ENCODE results near the gene AAR2. TPM values are rescaled to one million over a fixed set of nuclear protein-coding genes. Genes with fewer than 3 reads are reported as not detected.

The AAR2 gene
- total RNA-seq, 2 donors from 2014 or later: 16.3 to 19.4 TPM

DNA sequence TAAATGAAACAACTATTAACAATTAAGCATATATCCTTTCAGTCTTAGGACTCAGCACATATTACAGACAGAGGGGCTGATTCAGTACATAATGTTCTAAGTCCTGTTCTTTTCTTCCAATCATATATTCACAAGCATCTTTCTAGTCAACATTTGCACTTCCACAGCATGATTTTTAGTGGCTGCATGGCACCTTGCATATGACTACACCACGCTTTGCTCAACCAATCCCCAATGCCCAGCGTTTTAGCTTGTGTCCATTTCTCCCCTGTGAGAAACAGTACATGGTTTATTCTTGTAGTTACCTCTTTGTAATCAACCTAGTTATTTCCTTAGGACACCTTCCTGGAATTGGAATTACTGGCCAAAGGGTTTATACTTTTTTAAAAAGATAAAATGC, 33.2 kb downstream of the AAR2 start:
- Histone ChIP-seq H3K4me3 (no peak overlapping the region), H3K36me3 (replicated peaks in 1 of 2; ENCODE audit: insufficient read depth in 1 of 2, low read depth in 2 of 2) (no peaks in the 10 kb centered on the region), H3K27me3 (no peaks in the 10 kb centered on the region), H3K9me3 (no peaks in the 10 kb centered on the region), H3K27ac (no peak overlapping the region), H3K4me1 (no peaks in the 10 kb centered on the region)
- ATAC-seq: no peak
- 59 to 62% methylated on average over 2 of the region's 2 CpGs for WGBS, 2 donors
- TF ChIP-seq, protein P1, sequence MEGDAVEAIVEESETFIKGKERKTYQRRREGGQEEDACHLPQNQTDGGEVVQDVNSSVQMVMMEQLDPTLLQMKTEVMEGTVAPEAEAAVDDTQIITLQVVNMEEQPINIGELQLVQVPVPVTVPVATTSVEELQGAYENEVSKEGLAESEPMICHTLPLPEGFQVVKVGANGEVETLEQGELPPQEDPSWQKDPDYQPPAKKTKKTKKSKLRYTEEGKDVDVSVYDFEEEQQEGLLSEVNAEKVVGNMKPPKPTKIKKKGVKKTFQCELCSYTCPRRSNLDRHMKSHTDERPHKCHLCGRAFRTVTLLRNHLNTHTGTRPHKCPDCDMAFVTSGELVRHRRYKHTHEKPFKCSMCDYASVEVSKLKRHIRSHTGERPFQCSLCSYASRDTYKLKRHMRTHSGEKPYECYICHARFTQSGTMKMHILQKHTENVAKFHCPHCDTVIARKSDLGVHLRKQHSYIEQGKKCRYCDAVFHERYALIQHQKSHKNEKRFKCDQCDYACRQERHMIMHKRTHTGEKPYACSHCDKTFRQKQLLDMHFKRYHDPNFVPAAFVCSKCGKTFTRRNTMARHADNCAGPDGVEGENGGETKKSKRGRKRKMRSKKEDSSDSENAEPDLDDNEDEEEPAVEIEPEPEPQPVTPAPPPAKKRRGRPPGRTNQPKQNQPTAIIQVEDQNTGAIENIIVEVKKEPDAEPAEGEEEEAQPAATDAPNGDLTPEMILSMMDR (IDR thresholded peaks at IDR 0.05): no peak
- no peak for TF ChIP-seq POLR2A (IDR thresholded peaks at IDR 0.05)
- intact Hi-C loops (cut with DNase I): no loop called here
- DNase-seq: no peak

GRCh38 chr20:36270744-36271638, 34.7 kb downstream of the AAR2 start:
- Histone ChIP-seq H3K9me3 (no peaks in the 10 kb centered on the region), H3K27ac (no peak overlapping the region), H3K4me3 (no peak overlapping the region), H3K27me3 (no peaks in the 10 kb centered on the region), H3K4me1 (no peaks in the 10 kb centered on the region), H3K36me3 (replicated peaks in 1 of 2; ENCODE audit: insufficient read depth in 1 of 2, low read depth in 2 of 2) (no peaks in the 10 kb centered on the region)
- TF ChIP-seq POLR2A (IDR thresholded peaks at IDR 0.05): no peak
- TF ChIP-seq, protein P1 (IDR thresholded peaks at IDR 0.05): no peak
- ATAC-seq: no peak
- no peak for DNase-seq
- WGBS, 2 donors: 80 to 83% methylated on average over 19 to 20 of the region's 20 CpGs
- intact Hi-C loops (cut with DNase I): no loop called here

DNA sequence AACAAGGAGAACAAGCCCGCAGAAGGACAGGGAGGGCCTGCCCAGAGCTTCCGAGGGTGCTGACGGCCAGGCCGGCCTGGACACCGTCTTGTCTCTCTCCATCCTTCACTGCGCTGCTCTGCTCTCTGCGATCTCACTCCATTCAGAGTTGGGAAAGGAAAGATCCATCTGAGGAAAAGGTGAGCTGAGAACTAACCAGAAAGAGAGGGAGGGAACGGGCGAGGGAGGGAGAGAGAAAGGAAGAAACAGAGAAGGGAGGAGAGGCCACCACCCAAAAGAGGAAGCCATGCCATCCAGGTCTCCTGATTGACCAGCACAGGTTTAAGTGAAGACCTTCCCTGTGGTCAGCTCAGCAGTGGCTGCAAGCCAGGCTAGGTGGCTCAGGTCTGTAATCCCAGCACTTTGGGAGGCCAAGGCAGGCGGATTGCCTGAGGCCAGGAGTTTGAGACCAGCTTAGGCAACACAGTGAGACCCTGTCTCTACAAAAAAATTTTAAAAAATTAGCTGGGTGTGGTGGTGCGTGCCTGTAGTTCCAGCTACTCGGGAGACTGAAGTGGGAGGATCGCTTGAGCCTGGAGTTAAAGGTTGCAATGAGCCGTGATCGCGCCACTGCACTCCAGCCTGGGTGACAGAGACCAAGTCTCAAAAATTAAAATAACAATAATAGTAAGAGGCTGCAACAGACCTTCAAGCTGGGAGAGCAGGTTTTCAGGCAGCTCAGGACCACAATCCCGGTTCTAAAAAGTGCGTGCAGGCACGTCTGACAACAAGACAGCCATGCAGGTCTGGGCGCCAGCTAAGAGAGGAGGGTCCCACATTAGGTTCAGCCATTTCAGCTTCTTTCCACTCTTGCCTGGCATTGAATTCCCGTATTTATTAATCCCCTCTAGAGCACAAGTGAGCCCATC, 35.6 kb downstream of the AAR2 start:
- H3K4me1 ChIP-seq: no peaks in the 10 kb centered on the region
- ATAC-seq (no peak), DNase-seq (no peak)
- intact Hi-C loops (cut with DNase I): no loop called here
- WGBS, 2 donors: 81 to 88% methylated on average over 21 of the region's 21 CpGs
- no peaks in the 10 kb centered on the region for H3K36me3 ChIP-seq (replicated peaks in 1 of 2; ENCODE audit: insufficient read depth in 1 of 2, low read depth in 2 of 2)
- TF ChIP-seq POLR2A (IDR thresholded peaks at IDR 0.05): no peak
- H3K27me3 ChIP-seq: no peaks in the 10 kb centered on the region
- H3K9me3 ChIP-seq: no peaks in the 10 kb centered on the region
- no peak overlapping the region for H3K27ac ChIP-seq
- H3K4me3 ChIP-seq: no peak overlapping the region

DNA sequence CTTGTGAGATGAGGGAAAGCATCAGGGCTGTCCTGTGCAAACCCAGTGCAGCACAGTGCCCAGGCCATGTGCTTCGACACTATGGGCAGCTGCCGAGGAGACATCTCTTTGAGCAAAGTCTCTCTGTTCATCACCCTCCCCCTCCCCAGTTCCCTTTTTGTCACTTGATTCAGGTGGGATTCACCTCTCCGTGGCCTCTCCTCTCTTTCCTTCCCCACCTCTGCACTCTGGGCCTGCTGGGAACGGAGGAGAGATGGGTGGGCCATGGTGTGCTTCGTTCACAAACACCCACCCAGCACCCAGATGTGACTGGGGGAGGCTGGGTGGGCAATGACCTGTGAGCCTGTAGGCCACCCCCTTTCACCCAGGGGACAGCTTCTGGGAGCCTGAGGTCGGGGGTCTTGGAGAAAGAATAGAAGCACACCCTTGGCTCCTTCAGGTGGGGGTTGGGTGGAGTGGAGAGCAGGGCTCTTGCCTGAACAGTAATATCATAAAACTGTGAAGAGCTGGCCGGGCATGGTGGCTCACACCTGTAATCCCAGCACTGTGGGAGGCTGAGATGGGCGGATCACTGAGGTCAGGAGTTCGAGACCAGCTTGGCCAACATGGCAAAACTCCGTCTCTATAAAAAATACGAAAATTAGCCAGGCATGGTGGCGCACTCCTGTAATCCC, 36.4 kb downstream of the AAR2 start:
- 78 to 80% methylated on average over 11 to 12 of the region's 12 CpGs for WGBS, 2 donors
- H3K36me3 ChIP-seq (replicated peaks in 1 of 2; ENCODE audit: insufficient read depth in 1 of 2, low read depth in 2 of 2): no peaks in the 10 kb centered on the region
- intact Hi-C loops (cut with DNase I): no loop called here
- no peaks in the 10 kb centered on the region for H3K9me3 ChIP-seq
- no peaks in the 10 kb centered on the region for H3K27me3 ChIP-seq
- TF ChIP-seq, protein P1 (IDR thresholded peaks at IDR 0.05): no peak
- no peak for TF ChIP-seq POLR2A (IDR thresholded peaks at IDR 0.05)
- H3K4me1 ChIP-seq: no peaks in the 10 kb centered on the region
- DNase-seq (no peak), ATAC-seq (no peak)
- H3K4me3 ChIP-seq: no peak overlapping the region
- no peak overlapping the region for H3K27ac ChIP-seq

Measured in body of pancreas (tissue), 4 donors.